Neural crest cell (in vitro differentiated cells): ENCODE measurements around the gene DENND1A. TPM values are rescaled to one million over a fixed set of nuclear protein-coding genes. Genes with fewer than 3 reads are reported as not detected.

Source experiments
- DNase-seq: peaks from one replicate; pipeline ENCODE4 v3.0.0; 2021; ENCODE audit warnings: low read depth, mixed read lengths, low spot score
- H3K27ac Mint-ChIP-seq: one replicate; pipeline ENCODE4 v1.8.0; 2021; ENCODE audit warnings: mild to moderate bottlenecking, mixed read lengths; ENCODE audit not compliant: unreplicated experiment
- H3K27me3 Mint-ChIP-seq: 2 replicates; pipeline ENCODE4 v1.8.0; 2021; ENCODE audit warnings: low read depth, mild to moderate bottlenecking, mixed read lengths
- H3K36me3 Mint-ChIP-seq: 2 replicates; pipeline ENCODE4 v1.8.0; 2021; ENCODE audit warnings: low read depth, mild to moderate bottlenecking, mixed read lengths
- H3K4me1 Mint-ChIP-seq: 2 replicates; pipeline ENCODE4 v1.8.0; 2021; ENCODE audit warnings: mixed read lengths
- H3K4me3 Mint-ChIP-seq: one replicate; pipeline ENCODE4 v1.8.0; 2021; ENCODE audit warnings: mild to moderate bottlenecking, mixed read lengths
- H3K9me3 Mint-ChIP-seq: 2 replicates; pipeline ENCODE4 v1.8.0; 2021; ENCODE audit warnings: mixed read lengths
- total RNA-seq: library from RNA; stranded (reverse); gene quantifications from 2 replicates; pipeline ENCODE4 v1.2.1, GENCODE V29; 2021
- TF ChIP-seq, protein P1 (sequence below): fragments of 200-600 bp; sonication (generic); conservative IDR thresholded peaks from 2 replicates; pipeline ENCODE4 v1.5.0; 2021; ENCODE audit warnings: antibody characterized with exemption, mild to moderate bottlenecking

The DENND1A gene
- total RNA-seq, 1 donor from 2014 or later: 17.8 TPM

DNA sequence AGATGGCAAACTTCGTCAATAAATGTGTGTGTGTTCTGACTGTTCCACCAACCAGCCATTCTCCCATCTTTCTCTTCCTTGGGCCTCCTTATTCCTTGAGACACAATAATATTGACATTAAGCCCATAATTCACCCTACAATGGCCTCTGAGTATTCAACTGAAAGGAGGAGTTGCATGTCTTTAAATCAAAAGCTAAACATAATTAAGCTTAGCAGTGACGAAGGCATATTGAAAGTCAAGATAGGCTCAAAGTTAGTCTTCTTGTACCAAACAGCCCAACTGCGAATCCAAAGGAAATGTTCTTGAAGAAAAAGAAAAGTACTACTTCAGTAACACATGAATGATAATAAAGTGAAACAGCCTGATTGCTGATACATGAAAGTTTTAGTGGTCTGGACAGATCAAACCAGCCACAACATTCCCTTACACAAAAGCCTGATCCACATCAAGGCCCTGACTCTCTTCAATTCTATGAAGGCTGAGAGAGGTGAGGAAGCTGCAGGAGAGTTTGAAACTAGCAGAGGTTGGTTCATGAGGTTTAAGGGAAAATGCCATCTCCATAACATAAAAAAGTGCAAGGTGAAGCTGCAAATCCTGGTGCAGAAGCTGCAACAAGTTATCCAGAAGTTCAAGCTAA lies 81.4 kb downstream of the DENND1A start:
- no peak for DNase-seq
- peaks cover 11% of the 10 kb centered on the region for H3K9me3 Mint-ChIP-seq
- H3K4me3 Mint-ChIP-seq: no peak overlapping the region
- H3K27ac Mint-ChIP-seq: no peak overlapping the region
- H3K27me3 Mint-ChIP-seq: peaks cover 47% of the 10 kb centered on the region
- peaks cover 30% of the 10 kb centered on the region for H3K36me3 Mint-ChIP-seq
- TF ChIP-seq, protein P1, sequence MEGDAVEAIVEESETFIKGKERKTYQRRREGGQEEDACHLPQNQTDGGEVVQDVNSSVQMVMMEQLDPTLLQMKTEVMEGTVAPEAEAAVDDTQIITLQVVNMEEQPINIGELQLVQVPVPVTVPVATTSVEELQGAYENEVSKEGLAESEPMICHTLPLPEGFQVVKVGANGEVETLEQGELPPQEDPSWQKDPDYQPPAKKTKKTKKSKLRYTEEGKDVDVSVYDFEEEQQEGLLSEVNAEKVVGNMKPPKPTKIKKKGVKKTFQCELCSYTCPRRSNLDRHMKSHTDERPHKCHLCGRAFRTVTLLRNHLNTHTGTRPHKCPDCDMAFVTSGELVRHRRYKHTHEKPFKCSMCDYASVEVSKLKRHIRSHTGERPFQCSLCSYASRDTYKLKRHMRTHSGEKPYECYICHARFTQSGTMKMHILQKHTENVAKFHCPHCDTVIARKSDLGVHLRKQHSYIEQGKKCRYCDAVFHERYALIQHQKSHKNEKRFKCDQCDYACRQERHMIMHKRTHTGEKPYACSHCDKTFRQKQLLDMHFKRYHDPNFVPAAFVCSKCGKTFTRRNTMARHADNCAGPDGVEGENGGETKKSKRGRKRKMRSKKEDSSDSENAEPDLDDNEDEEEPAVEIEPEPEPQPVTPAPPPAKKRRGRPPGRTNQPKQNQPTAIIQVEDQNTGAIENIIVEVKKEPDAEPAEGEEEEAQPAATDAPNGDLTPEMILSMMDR: no peak
- peaks cover 6% of the 10 kb centered on the region for H3K4me1 Mint-ChIP-seq

DNA sequence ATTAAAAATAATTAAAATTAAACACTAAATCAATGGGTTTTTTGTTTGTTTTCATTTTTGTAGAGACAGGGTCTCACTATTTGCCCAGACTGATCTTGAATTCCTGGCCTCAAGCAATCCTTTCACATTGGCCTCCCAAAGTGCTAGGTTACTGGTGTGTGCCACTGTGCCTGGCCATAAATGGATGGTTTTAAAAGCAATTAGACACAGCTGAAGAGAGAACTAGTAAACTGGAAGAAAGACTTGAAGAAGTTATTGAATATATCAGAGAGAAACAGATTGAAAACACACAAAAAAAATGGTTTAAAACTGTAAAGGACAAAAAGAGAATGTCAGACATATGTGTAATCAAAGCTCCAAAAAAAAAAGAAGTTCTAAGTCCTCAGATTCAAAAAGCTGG lies 83.0 kb downstream of the DENND1A start:
- Mint-ChIP-seq H3K36me3 (peaks cover 34% of the 10 kb centered on the region), H3K27ac (no peak overlapping the region), H3K27me3 (peaks cover 35% of the 10 kb centered on the region), H3K4me1 (peaks cover 6% of the 10 kb centered on the region), H3K9me3 (peaks cover 11% of the 10 kb centered on the region), H3K4me3 (no peak overlapping the region)
- no peak for DNase-seq
- TF ChIP-seq, protein P1: no peak

DNA sequence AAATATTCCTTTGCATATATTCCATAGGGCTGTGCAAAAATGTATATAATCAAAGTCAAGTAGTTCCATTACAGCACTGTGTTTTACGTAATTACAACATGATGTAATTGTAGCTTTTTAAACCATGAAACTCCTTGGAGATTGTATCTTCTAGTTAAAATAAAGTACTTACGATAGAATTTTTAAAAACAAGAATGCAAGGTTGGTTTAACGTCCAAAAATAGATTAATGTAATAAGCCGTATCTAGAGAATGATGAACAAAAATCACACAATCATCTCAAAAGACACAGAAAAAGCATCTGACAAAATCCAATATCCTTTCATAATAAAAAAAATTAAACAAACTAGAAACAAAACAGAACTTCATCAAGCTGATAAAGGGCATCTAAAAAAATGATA lies 86.2 kb downstream of the DENND1A start:
- H3K27me3 Mint-ChIP-seq: peaks cover 20% of the 10 kb centered on the region

GRCh38 chr9:123835821-123836220 lies 94.1 kb downstream of the DENND1A start:
- TF ChIP-seq, protein P1: no peak
- Mint-ChIP-seq H3K27ac (no peak overlapping the region), H3K4me1 (peaks cover 17% of the 10 kb centered on the region), H3K9me3 (peaks cover 3% of the 10 kb centered on the region), H3K27me3 (peaks cover 39% of the 10 kb centered on the region), H3K4me3 (no peak overlapping the region), H3K36me3 (peaks cover 13% of the 10 kb centered on the region)
- no peak for DNase-seq

More for the DNA sequence above, 86.2 kb downstream of the DENND1A start:
- Mint-ChIP-seq H3K9me3 (peaks cover 11% of the 10 kb centered on the region), H3K4me1 (no peaks in the 10 kb centered on the region), H3K4me3 (no peak overlapping the region), H3K36me3 (peaks cover 32% of the 10 kb centered on the region), H3K27ac (no peak overlapping the region)
- TF ChIP-seq, protein P1: no peak
- no peak for DNase-seq

DNA sequence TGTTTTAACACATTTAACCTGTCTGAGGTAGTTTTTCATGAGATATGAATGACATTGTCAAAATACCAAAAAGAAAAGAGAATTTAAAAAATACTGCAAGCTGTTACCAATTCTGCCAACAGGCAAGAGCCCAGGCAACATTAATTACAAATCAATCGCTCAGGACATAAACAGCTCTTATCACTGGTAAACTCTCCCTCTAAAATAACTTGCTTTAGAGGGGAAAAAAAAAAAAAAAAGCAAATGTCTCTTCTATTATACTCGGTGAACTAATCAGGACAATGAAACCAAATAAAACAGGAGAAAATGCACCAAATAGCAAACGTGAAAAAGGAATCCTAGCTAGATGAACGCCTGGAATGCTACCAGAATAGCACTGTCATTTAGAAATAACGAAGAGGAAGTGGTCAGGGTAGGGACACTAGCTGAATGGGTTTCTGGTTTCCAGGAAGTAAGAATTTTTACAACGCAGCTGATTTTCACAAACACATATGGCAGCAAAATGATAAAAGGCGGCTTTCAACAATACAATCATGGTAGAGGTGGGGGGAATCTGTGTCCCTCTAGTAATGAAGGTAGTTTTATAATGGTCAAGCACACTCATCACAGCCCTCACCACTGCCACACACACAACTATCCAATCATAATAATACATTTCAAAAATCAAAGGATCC lies 94.9 kb downstream of the DENND1A start:
- Mint-ChIP-seq H3K36me3 (peaks cover 16% of the 10 kb centered on the region), H3K4me3 (no peak overlapping the region), H3K27me3 (peaks cover 39% of the 10 kb centered on the region), H3K4me1 (peaks cover 17% of the 10 kb centered on the region), H3K9me3 (peaks cover 6% of the 10 kb centered on the region), H3K27ac (no peak overlapping the region)
- DNase-seq: no peak
- TF ChIP-seq, protein P1: no peak
